HepG2 (cell line): Measurements from ENCODE around the gene KCTD5. TPM values are rescaled to one million over a fixed set of nuclear protein-coding genes. Genes with fewer than 3 reads are reported as not detected.

Experiments used
- ATAC-seq: fragments of 200-7000 bp; cut with Tn5 transposase; 3 replicates; pipeline ENCODE4 v1.9.1; 2020; ENCODE audit warnings: mild to moderate bottlenecking, moderate library complexity
- BruUV-seq: library from RNA; stranded (reverse); fragments of 400-500 nt; replicated peaks from 2 replicates; lab custom pipeline; 2021; lab: Mats Ljungman, UMichigan
- CTCF ChIA-PET: fragments of 300-600 bp; formaldehyde crosslinking; extraction: SDS; loops from one replicate; lab custom pipeline; 2021; ENCODE audit warnings: low total read pairs, inconsistent platforms, low intra/inter-chr PET ratio; lab: Yijun Ruan, JAX
- POLR2A ChIA-PET: fragments of 350-600 bp; sonication (Branson Sonifier 250); formaldehyde crosslinking; loops from one replicate; lab custom pipeline; 2020; ENCODE audit warnings: antibody characterized with exemption, inconsistent platforms; lab: Yijun Ruan, JAX
- DNase-seq: peaks from one replicate; pipeline ENCODE4 v3.0.0-alpha.2; 2015; ENCODE audit warnings: low spot score
- FAIRE-seq: peaks from 3 replicates; lab custom pipeline; 2011; peaks lifted over from hg19 to GRCh38; lab: Jason Lieb, UNC
- H2AFZ ChIP-seq: one replicate; pipeline ENCODE4 v1.6.1; 2011; ENCODE audit warnings: low read length, inconsistent platforms
- H3K27ac ChIP-seq: fragments of 300-600 bp; 3 replicates; pipeline ENCODE4 v1.8.0; 2011; ENCODE audit warnings: mixed run types, mild to moderate bottlenecking, mixed read lengths, low read length, inconsistent platforms; ENCODE audit not compliant: insufficient read depth; ENCODE audit errors: extremely low read length
- H3K27me3 ChIP-seq, 2 experiments: fragments of 200-600 bp in 1 of 2; 2 replicates in 1 of 2; 3 replicates in 1 of 2; pipeline versions ENCODE4 v1.6.0 to v1.8.0; 2011; ENCODE audit warnings: low read length in 2 of 2, mild to moderate bottlenecking in 2 of 2, moderate library complexity in 2 of 2, inconsistent platforms in 1 of 2; ENCODE audit not compliant: insufficient read depth in 2 of 2, control insufficient read depth in 1 of 2
- H3K36me3 ChIP-seq, 2 experiments: fragments of 200-600 bp in 1 of 2; replicated peaks in 1 of 2; 2 replicates in 1 of 2; 3 replicates in 1 of 2; pipeline versions ENCODE4 v1.5.1 to v1.8.0; 2011; ENCODE audit warnings: low read length in 2 of 2, inconsistent platforms in 1 of 2; ENCODE audit not compliant: insufficient read depth in 2 of 2, control insufficient read depth in 1 of 2
- H3K4me1 ChIP-seq: 2 replicates; pipeline ENCODE4 v1.5.1; 2012; ENCODE audit warnings: low read length, inconsistent platforms; ENCODE audit not compliant: insufficient read depth
- H3K4me2 ChIP-seq: 2 replicates; pipeline ENCODE4 v1.6.0; 2011; ENCODE audit warnings: low read depth, low read length, inconsistent platforms
- H3K4me3 ChIP-seq, 3 experiments: fragments of 200-600 bp in 1 of 3; sonication (generic), shearing (Covaris generic) in 1 of 3; replicated peaks in 1 of 3; 2 replicates each; pipeline ENCODE4 v1.5.1; 2011 to 2016; ENCODE audit warnings: low read length in 3 of 3, inconsistent platforms in 2 of 3, low read depth in 2 of 3, mild to moderate bottlenecking in 2 of 3, control low read depth in 1 of 3, mixed read lengths in 1 of 3; ENCODE audit not compliant: insufficient read depth in 1 of 3
- H3K79me2 ChIP-seq: one replicate; pipeline ENCODE4 v1.6.1; 2011; ENCODE audit warnings: low read length, inconsistent platforms; ENCODE audit not compliant: insufficient read depth
- H3K9ac ChIP-seq: 2 replicates; pipeline ENCODE4 v1.6.0; 2011; ENCODE audit warnings: mild to moderate bottlenecking, low read depth, low read length, inconsistent platforms; ENCODE audit not compliant: insufficient read depth
- H3K9me3 ChIP-seq: 2 replicates; pipeline ENCODE4 v1.5.1; 2012; ENCODE audit warnings: mild to moderate bottlenecking, low read length
- H4K20me1 ChIP-seq: 2 replicates; pipeline ENCODE4 v1.6.0; 2011; ENCODE audit warnings: inconsistent platforms, mild to moderate bottlenecking, low read length, moderate library complexity; ENCODE audit not compliant: insufficient read depth
- HOXA9 ChIP-seq: sonication (generic); formaldehyde crosslinking; IDR thresholded peaks from 2 replicates; pipeline ENCODE4 v1.8.1; 2022; ENCODE audit warnings: missing genetic modification reagents, mild to moderate bottlenecking, moderate library complexity, borderline replicate concordance
- PHB2 ChIP-seq: fragments of 450-650 bp; IDR thresholded peaks from 2 replicates; pipeline ENCODE4 v1.6.1; 2018; ENCODE audit not compliant: partially characterized antibody
- RXRA ChIP-seq: sonication (generic); formaldehyde crosslinking; IDR thresholded peaks from 2 replicates; pipeline ENCODE4 v1.5.1; 2020; ENCODE audit warnings: missing genetic modification reagents
- TBP ChIP-seq: sonication (generic); formaldehyde crosslinking; IDR thresholded peaks from 2 replicates; pipeline ENCODE4 v1.5.0; 2020; ENCODE audit warnings: missing genetic modification reagents
- YEATS2 ChIP-seq: sonication (generic); formaldehyde crosslinking; IDR thresholded peaks from 2 replicates; pipeline ENCODE4 v1.4.0; 2020; ENCODE audit warnings: missing genetic modification reagents, borderline replicate concordance
- WGBS: methylation state at CpG from one replicate; pipeline ENCODE4 v1.1.6; 2017; ENCODE audit warnings: low lambda C conversion rate; 5-methylcytosine and 5-hydroxymethylcytosine counted together
- in situ Hi-C: cut with HindIII; loops from 2 replicates; pipeline ENCODE4 v1.10.0; 2017; ENCODE audit warnings: low pct_unique_long_range_greater_than_20kb; ENCODE audit not compliant: extremely low pct_ligation_motif_present
- intact Hi-C: fragments of 100-400 bp; cut with micrococcal nuclease; formaldehyde crosslinking; loops from one replicate; pipeline ENCODE4 v1.10.0; 2022; ENCODE audit not compliant: unreplicated experiment
- polyA plus RNA-seq, 8 experiments: library from polyadenylated mRNA; depleted of rRNA in 3 of 8; stranded (reverse) in 7 of 8; unstranded in 1 of 8; fragments of >200 nt; fragmentation: Illumina TruSeq in 4 of 8; extraction: Trizol in 4 of 8; gene quantifications; 2 replicates each; pipeline versions ENCODE4 v1.2.1 to v1.2.3, GENCODE V29; 2011 to 2016; ENCODE audit warnings: low read depth in 4 of 8, missing spikeins in 1 of 8, mixed read lengths in 1 of 8; ENCODE audit not compliant: insufficient read depth in 1 of 8
- total RNA-seq, 5 experiments: library from RNA; depleted of rRNA; stranded (reverse); fragments of >200 nt; fragmentation: Illumina TruSeq; extraction: Trizol; gene quantifications; 2 replicates each; pipeline ENCODE4 v1.2.3, GENCODE V29; 2016; ENCODE audit warnings: low read depth in 1 of 5
- TF ChIP-seq, protein P1 (sequence below): sonication (generic); formaldehyde crosslinking; IDR thresholded peaks from 2 replicates; pipeline ENCODE4 v1.4.0; 2020; ENCODE audit warnings: missing genetic modification reagents, mild to moderate bottlenecking, borderline replicate concordance

Gene KCTD5
- total and polyA plus RNA-seq, 2 of the 13 experiments (the other 11 are each of a cell fraction or from before 2014, with no cell fraction given) = 25.4 to 29.8 TPM

DNA sequence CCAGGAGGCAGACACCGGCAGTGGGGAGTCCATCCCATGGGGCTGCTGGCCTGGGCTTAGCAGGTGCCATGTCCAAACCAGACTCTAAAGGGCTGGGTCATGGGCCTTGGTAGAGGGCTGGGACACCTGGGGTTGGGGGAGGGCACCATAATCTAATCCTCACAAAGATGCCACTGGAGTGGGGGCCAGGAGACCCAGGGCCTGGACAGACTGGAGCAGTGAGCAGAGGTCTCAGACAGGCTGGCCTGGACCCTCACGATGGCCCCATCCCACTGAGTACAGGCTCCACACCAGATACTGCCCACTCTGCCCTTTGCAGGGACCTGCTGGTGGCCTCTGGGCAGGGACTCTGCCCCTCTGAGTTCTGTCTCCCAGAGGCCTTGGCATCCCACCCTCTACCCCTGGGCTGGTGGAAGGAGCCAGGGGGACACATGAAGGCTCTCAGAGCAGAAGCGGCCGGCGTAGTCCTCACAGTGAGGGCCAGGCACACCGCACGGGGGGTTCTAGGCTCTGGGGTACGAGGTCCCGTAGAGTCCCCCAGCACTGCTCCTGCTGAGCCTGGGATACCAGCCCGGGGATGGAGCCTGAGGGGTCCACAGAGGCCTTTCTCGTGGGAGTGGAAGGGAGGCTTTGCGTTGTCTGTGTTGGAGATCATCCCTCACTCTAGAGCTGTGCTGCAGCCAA, 60.1 kb downstream of the KCTD5 start:
- no peaks in the 10 kb centered on the region for H3K9me3 ChIP-seq
- no peak overlapping the region for H3K9ac ChIP-seq
- TF ChIP-seq HOXA9 = no peak
- no peak for TF ChIP-seq RXRA
- TF ChIP-seq, protein P1, sequence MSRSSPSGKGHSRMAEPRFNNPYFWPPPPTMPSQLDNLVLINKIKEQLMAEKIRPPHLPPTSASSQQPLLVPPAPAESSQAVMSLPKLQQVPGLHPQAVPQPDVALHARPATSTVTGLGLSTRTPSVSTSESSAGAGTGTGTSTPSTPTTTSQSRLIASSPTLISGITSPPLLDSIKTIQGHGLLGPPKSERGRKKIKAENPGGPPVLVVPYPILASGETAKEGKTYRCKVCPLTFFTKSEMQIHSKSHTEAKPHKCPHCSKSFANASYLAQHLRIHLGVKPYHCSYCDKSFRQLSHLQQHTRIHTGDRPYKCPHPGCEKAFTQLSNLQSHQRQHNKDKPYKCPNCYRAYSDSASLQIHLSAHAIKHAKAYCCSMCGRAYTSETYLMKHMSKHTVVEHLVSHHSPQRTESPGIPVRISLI (CRISPR knock-in tag) = no peak
- TF ChIP-seq PHB2 = no peak
- no peak for TF ChIP-seq TBP (CRISPR knock-in tag)
- FAIRE-seq (no peak), ATAC-seq (no peak), DNase-seq (no peak)
- no peak overlapping the region for H3K27ac ChIP-seq
- WGBS = 81% methylated on average over 10 of the region's 12 CpGs
- no peak overlapping the region for H3K4me3 ChIP-seq
- H3K27me3 ChIP-seq = no peaks in the 10 kb centered on the region
- CTCF ChIA-PET = no interaction called here
- H3K36me3 ChIP-seq = no peaks in the 10 kb centered on the region
- POLR2A ChIA-PET = interaction anchor here (0.7 to 1.4 kb wide), 3 partner anchors 10 to 72 kb away, joined by 3 to 9 read pairs (median 5); partner anchors contain the start of gene SRRM2
- no peak overlapping the region for H2AFZ ChIP-seq
- H3K79me2 ChIP-seq = no peaks in the 10 kb centered on the region
- intact Hi-C loops (no loop called here), in situ Hi-C loops (no loop called here)
- peaks cover 33% of the 10 kb centered on the region for H3K4me1 ChIP-seq
- H4K20me1 ChIP-seq = no peaks in the 10 kb centered on the region
- BruUV-seq = no TSS peak
- no peak overlapping the region for H3K4me2 ChIP-seq

DNA sequence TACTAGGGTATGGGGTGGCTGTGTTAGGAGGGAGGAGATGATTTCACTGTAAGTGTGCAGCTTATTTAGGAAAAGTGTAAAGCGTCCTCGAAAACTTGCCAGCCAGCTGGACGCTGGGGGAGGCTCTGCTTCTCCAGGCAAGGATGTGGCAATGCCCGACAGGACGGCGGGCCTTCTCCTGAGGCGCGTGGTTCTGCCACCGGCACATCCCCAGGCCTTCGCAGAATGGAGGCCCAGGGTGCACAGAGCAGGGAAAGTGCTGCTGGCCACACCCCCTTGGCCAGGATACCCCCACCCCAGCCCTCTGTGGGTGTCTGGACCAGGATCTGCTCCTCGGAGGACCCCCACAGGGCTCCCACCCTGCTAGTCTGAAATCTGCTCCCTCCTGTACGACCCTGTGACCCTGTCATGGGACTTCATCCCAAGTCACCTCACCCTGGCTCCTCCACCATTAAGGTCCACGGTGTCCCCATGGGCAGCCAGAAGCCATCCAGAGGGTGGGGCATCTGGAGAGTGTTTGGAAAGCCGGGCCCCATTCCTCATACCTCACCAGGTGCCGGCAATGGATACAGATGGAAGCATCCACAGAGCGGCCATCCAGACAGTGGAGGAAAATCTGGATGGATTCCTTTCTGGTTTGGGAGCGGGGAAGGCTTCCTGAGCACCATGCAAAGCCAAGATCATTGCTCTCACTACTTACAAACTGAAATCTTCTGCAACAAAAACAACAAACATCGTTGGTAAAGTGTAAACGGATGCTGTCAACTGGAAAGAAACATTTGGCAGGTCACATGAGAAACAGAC, 60.9 kb downstream of the KCTD5 start:
- H3K4me3 ChIP-seq = no peak overlapping the region
- H3K4me2 ChIP-seq = no peak overlapping the region
- peaks cover 26% of the 10 kb centered on the region for H3K4me1 ChIP-seq
- no peak for FAIRE-seq
- intact Hi-C loops (no loop called here), in situ Hi-C loops (no loop called here)
- WGBS = 69% methylated on average over 14 of the region's 19 CpGs
- CTCF ChIA-PET = no interaction called here
- H2AFZ ChIP-seq = no peak overlapping the region
- H3K79me2 ChIP-seq = no peaks in the 10 kb centered on the region
- no peak for TF ChIP-seq YEATS2 (CRISPR knock-in tag)
- no peak for ATAC-seq
- POLR2A ChIA-PET = no interaction called here
- H3K27me3 ChIP-seq = no peaks in the 10 kb centered on the region
- H3K9me3 ChIP-seq = no peaks in the 10 kb centered on the region
- no peaks in the 10 kb centered on the region for H4K20me1 ChIP-seq
- H3K36me3 ChIP-seq = no peaks in the 10 kb centered on the region
- no TSS peak for BruUV-seq
- H3K9ac ChIP-seq = no peak overlapping the region
- no peak overlapping the region for H3K27ac ChIP-seq
- DNase-seq = no peak
